Activated naive CD8-positive, alpha-beta T cell treated with anti-CD3 and anti-CD28 coated beads for 36 hours (primary cell): ENCODE measurements around the gene ACOT8. TPM values are rescaled to one million over a fixed set of nuclear protein-coding genes. Genes with fewer than 3 reads are reported as not detected.
"Not testable (repeated sequence)": the region's sequence is repeated elsewhere in the genome, so short reads cannot be mapped to it uniquely, and the experiment has no call there.

Experiments
- DNase-seq: peaks from one replicate; pipeline ENCODE4 v3.0.0; 2021
- H3K27ac Mint-ChIP-seq: one replicate; pipeline ENCODE4 v1.8.0; 2022; ENCODE audit warnings: mild to moderate bottlenecking, moderate library complexity, mixed read lengths
- H3K27me3 Mint-ChIP-seq: one replicate; pipeline ENCODE4 v1.8.0; 2022; ENCODE audit warnings: mild to moderate bottlenecking, mixed read lengths
- H3K36me3 Mint-ChIP-seq: one replicate; pipeline ENCODE4 v1.8.0; 2021; ENCODE audit warnings: mild to moderate bottlenecking, mixed read lengths
- H3K4me1 Mint-ChIP-seq: one replicate; pipeline ENCODE4 v1.8.0; 2021; ENCODE audit warnings: mixed read lengths
- H3K4me3 Mint-ChIP-seq: one replicate; pipeline ENCODE4 v1.8.0; 2022; ENCODE audit warnings: mild to moderate bottlenecking, moderate library complexity, mixed read lengths
- H3K9me3 Mint-ChIP-seq: one replicate; pipeline ENCODE4 v1.8.0; 2022; ENCODE audit warnings: mixed read lengths
- total RNA-seq, 2 experiments: library from RNA; stranded (reverse); gene quantifications; one replicate each; pipeline ENCODE4 v1.2.3, GENCODE V29; 2021

ACOT8 gene
- total RNA-seq, 2 experiments from 2014 or later = 18.6 to 19.3 TPM

GRCh38 chr20:45892049-45892825, 35.0 kb upstream of the ACOT8 start:
- peaks cover 11% of the 10 kb centered on the region for H3K36me3 Mint-ChIP-seq
- peaks cover 35% of the 10 kb centered on the region for H3K4me1 Mint-ChIP-seq
- H3K9me3 Mint-ChIP-seq = no peaks in the 10 kb centered on the region
- DNase-seq = no peak
- peak overlapping the region; percentile 75 for H3K27ac Mint-ChIP-seq
- H3K4me3 Mint-ChIP-seq = peak overlapping the region; percentile 88
- H3K27me3 Mint-ChIP-seq = no peaks in the 10 kb centered on the region

DNA sequence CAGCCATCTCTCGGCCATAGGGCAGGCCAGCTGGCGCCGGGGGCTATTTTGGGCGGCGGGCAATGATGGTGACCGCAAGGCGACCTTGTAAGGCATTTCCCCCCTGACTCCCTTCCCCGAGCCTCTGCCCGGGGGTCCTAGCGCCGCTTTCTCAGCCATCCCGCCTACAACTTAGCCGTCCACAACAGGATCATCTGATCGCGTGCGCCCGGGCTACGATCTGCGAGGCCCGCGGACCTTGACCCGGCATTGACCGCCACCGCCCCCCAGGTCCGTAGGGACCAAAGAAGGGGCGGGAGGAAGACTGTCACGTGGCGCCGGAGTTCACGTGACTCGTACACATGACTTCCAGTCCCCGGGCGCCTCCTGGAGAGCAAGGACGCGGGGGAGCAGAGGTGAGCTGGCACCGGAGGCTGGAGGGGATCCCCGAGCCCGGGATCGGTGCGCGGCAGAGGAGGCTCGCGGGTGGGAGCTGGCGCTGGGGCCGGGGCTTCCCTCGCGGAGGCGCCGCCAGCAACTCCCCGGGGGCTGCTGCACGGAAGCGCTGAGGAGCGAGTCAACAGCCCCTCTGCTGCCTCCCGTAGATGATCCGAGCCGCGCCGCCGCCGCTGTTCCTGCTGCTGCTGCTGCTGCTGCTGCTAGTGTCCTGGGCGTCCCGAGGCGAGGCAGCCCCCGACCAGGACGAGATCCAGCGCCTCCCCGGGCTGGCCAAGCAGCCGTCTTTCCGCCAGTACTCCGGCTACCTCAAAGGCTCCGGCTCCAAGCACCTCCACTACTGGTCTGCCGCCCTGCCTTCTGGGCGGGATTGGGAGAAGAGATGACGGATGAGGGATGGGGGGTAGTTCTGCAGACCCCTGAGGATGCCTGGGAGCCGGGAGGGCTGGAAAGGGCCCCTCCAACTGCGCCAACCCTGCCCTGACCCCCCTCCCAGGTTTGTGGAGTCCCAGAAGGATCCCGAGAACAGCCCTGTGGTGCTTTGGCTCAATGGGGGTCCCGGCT, 34.1 kb upstream of the ACOT8 start, which contains the start of the genes CTSA and NEURL2:
Gene CTSA (plus strand): TSS at position 351 of the 999 bp plus-strand sequence. CDS start 234 bp downstream, at position 585.
Gene NEURL2 (minus strand): TSS at position 224 of the 999 bp plus-strand sequence. CDS start 217 bp downstream, at position 7.
- Mint-ChIP-seq H3K27ac (peak within 1 kb of the TSS; percentile 90), H3K4me1 (peaks cover 38% of the 10 kb centered on the region), H3K4me3 (peak within 1 kb of the TSS; percentile 88), H3K27me3 (no peaks in the 10 kb centered on the region), H3K36me3 (peaks cover 10% of the 10 kb centered on the region), H3K9me3 (no peaks in the 10 kb centered on the region)
- peak; percentile 87 for DNase-seq

DNA sequence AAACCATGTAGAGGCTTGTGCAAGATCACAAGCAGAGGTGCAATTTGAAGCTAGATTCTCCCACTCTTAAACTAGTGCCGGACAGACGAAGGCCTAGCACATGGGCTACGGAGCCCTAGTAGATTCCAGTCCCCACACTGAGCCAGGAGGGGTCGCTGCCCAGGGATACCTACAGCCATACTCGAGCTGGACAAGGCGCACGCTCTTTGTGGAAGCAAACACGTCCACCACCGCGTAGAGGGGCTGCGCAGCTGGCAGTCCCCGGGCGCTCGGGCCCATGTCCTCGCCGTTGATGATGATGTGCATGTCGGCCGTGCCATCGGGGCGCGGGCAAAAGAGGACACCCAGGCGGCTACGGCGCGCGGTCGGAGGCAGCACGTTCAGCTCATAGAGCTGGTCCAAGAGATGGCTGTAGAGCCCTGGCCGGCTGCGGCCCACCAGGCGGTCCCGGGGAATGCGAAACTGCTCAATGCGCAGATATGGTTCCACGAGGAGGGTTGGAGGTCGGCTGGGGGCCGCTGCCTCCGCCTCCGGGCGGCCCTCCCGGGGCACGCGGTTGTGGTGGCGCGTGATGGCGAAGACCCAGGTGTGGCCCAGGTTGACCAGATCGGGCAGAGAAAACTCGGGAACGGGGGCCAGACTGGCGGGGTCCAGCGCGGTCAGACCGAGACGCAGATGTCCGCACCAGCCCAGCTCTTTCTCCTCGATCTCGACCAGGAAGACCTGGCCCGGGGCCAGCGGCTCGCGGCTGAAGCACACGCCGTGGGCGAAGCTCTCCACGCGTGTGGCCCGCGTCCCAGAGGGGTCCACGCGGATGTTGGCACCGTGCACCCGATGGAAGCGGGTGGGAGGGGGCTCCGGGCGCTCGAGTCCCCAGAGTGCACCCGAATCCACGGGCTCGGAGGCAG, 33.1 kb upstream of the ACOT8 start:
- H3K36me3 Mint-ChIP-seq = peaks cover 10% of the 10 kb centered on the region
- H3K4me3 Mint-ChIP-seq = peak overlapping the region; percentile 88
- DNase-seq = peak; percentile 59
- H3K27ac Mint-ChIP-seq = peak overlapping the region; percentile 90
- no peaks in the 10 kb centered on the region for H3K9me3 Mint-ChIP-seq
- H3K27me3 Mint-ChIP-seq = no peaks in the 10 kb centered on the region
- H3K4me1 Mint-ChIP-seq = peaks cover 46% of the 10 kb centered on the region

DNA sequence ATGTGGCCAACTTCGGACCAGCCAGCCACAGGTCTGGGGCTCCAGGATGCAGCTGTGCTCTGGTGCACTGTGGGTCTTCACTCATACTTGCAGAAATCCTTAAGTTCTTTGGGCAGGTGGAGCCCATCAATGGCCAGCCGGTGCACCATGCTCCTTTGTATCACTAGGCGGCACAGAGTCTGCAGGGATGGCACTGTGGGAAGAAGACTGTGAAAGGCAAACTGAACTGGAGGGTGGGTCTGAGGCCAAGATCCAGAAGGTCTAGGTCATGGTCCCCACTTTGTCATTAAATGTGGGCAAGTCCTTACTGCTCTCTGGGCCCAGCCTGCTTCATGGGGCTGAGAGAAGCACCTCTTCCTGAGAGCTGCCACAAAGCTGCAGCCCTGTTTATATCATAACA, 31.5 kb upstream of the ACOT8 start:
- H3K4me1 Mint-ChIP-seq = peaks cover 51% of the 10 kb centered on the region
- no peak overlapping the region for H3K4me3 Mint-ChIP-seq
- H3K27ac Mint-ChIP-seq = no peak overlapping the region
- H3K36me3 Mint-ChIP-seq = peaks cover 8% of the 10 kb centered on the region
- H3K9me3 Mint-ChIP-seq = no peaks in the 10 kb centered on the region
- H3K27me3 Mint-ChIP-seq = no peaks in the 10 kb centered on the region
- DNase-seq = no peak

- H3K9me3 Mint-ChIP-seq = no peaks in the 10 kb centered on the region
- no peak within 1 kb of the TSS for H3K4me3 Mint-ChIP-seq
- no peak for DNase-seq
- no peak within 1 kb of the TSS for H3K27ac Mint-ChIP-seq
- peaks cover 55% of the 10 kb centered on the region for H3K4me1 Mint-ChIP-seq
- no peaks in the 10 kb centered on the region for H3K27me3 Mint-ChIP-seq
- H3K36me3 Mint-ChIP-seq = peaks cover 17% of the 10 kb centered on the region
Measured at GRCh38 chr20:45887346-45887715, 30.1 kb upstream of the ACOT8 start, which contains the start of gene SPATA25. Gene SPATA25 (minus strand): TSS chr20:45887622. CDS start chr20:45887590, 32 bp downstream.

DNA sequence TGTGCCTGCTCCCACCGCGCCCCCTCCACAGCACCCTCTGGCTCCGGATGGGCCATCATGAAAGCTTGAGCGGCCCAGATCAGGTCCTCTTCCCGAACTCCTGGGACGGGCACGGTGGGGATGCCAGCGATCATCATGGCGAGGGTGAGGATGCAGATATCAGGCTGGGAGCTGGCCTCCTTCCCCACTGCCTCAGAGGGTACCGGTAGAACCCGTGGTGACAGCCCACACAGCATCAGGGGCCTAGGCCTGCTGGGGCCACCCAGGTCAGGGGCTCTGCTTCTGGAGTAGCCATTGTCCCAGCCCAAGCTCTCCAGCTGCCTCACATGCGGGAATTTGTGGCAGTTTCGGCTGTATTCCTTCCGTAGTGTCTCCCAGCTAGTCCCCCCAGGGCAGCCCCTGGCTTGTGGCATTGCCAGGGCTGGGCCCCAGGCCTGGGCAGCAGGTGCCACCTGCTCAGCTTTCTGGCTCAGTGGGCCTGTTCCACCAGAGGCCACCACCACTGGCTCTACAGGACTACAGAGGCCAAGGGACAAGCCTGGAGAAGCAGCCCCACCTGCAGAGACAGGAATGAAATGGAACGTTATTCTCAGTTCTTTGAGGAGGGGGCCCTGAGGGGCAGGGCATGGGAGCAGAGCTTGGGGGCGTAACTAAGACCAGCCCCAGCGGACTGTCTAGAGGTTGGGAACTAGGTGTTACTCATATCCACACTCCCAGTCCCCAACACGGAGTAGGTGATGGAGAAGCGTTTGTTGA, 29.6 kb upstream of the ACOT8 start:
- peaks cover 17% of the 10 kb centered on the region for H3K36me3 Mint-ChIP-seq
- peaks cover 55% of the 10 kb centered on the region for H3K4me1 Mint-ChIP-seq
- DNase-seq = no peak
- H3K27me3 Mint-ChIP-seq = no peaks in the 10 kb centered on the region
- H3K4me3 Mint-ChIP-seq = no peak overlapping the region
- H3K9me3 Mint-ChIP-seq = no peaks in the 10 kb centered on the region
- H3K27ac Mint-ChIP-seq = no peak overlapping the region

GRCh38 chr20:45883100-45883469, 25.9 kb upstream of the ACOT8 start:
- Mint-ChIP-seq H3K27ac (peak overlapping the region; percentile 60), H3K36me3 (peaks cover 21% of the 10 kb centered on the region), H3K27me3 (no peaks in the 10 kb centered on the region), H3K4me1 (peaks cover 44% of the 10 kb centered on the region), H3K9me3 (no peaks in the 10 kb centered on the region), H3K4me3 (peak overlapping the region; percentile 8)
- DNase-seq = no peak

GRCh38 chr20:45882469-45883099, 25.4 kb upstream of the ACOT8 start:
- Mint-ChIP-seq H3K36me3 (peaks cover 21% of the 10 kb centered on the region), H3K27me3 (no peaks in the 10 kb centered on the region), H3K4me1 (peaks cover 44% of the 10 kb centered on the region), H3K4me3 (peak overlapping the region; percentile 54), H3K9me3 (no peaks in the 10 kb centered on the region), H3K27ac (peak overlapping the region; percentile 60)
- DNase-seq = no peak

- no peaks in the 10 kb centered on the region for H3K9me3 Mint-ChIP-seq
- H3K36me3 Mint-ChIP-seq = peaks cover 21% of the 10 kb centered on the region
- H3K27me3 Mint-ChIP-seq = no peaks in the 10 kb centered on the region
- H3K27ac Mint-ChIP-seq = peak within 1 kb of the TSS; percentile 94
- peaks cover 40% of the 10 kb centered on the region for H3K4me1 Mint-ChIP-seq
- peak within 1 kb of the TSS; percentile 94 for H3K4me3 Mint-ChIP-seq
- peak; percentile 97 for DNase-seq
Measured at GRCh38 chr20:45880988-45881788, 24.0 kb upstream of the ACOT8 start, which contains the start of gene ZSWIM1. Gene ZSWIM1 (plus strand): TSS chr20:45881227. CDS start chr20:45882593, 1,366 bp downstream.

- H3K9me3 Mint-ChIP-seq = no peaks in the 10 kb centered on the region
- H3K27ac Mint-ChIP-seq = no peak overlapping the region
- no peaks in the 10 kb centered on the region for H3K27me3 Mint-ChIP-seq
- no peak overlapping the region for H3K4me3 Mint-ChIP-seq
- DNase-seq = no peak
- H3K36me3 Mint-ChIP-seq = peaks cover 13% of the 10 kb centered on the region
- peaks cover 18% of the 10 kb centered on the region for H3K4me1 Mint-ChIP-seq
Measured at GRCh38 chr20:45878076-45878761, 21.0 kb upstream of the ACOT8 start.

DNA sequence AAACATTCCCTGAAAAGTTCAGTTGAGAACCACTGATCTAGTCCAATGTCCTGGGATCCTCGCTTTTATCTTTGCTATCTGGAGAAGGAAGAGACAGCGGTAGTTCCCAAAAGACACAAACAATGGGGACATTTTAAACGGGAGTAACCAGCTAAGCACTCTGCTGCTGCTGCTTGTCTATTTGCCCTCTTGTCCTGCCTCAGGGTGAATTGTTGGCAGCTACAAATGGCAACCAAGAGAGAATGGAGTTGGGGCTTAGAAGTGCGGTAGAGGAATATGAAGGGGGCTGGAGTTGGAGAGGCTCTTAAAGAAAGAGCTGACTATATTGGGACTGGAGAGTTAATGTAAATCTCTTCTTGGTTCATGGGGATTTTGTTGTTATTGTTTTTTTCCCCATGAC, 17.4 kb upstream of the ACOT8 start:
- H3K27me3 Mint-ChIP-seq = no peaks in the 10 kb centered on the region

DNA sequence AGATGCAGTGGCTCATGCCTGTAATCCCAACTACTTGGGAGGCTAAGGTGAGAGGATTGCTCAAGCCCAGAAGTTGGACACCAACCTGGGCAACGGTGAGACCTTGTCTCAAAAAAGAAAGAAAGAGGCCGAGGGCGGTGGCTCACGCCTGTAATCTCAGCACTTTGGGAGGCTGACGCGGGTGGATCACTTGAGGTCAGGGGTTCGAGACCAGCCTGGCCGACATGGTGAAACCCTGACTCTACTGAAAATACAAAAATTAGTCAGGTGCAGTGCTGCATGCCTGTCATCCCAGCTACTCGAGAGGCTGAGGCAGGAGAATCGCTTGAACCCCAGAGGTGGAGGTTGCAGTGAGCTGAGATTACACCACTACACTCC, 16.9 kb upstream of the ACOT8 start:
- DNase-seq, H3K4me1 Mint-ChIP-seq, H3K4me3 Mint-ChIP-seq, H3K9me3 Mint-ChIP-seq, H3K27me3 Mint-ChIP-seq, H3K27ac Mint-ChIP-seq, H3K36me3 Mint-ChIP-seq: not testable (repeated sequence)

More for the DNA sequence above, 17.4 kb upstream of the ACOT8 start:
- Mint-ChIP-seq H3K4me1 (no peaks in the 10 kb centered on the region), H3K9me3 (no peaks in the 10 kb centered on the region), H3K27ac (no peak overlapping the region), H3K4me3 (no peak overlapping the region), H3K36me3 (no peaks in the 10 kb centered on the region)
- no peak for DNase-seq
